SK-N-DZ (cell line): ENCODE measurements around the gene COL28A1.
"Not testable (repeated sequence)": the region's sequence is repeated elsewhere in the genome, so short reads cannot be mapped to it uniquely, and the experiment has no call there.

Source experiments
- DNase-seq: peaks from one replicate; pipeline ENCODE4 v3.0.0-alpha.2; 2015; ENCODE audit warnings: low spot score

Gene COL28A1

DNA sequence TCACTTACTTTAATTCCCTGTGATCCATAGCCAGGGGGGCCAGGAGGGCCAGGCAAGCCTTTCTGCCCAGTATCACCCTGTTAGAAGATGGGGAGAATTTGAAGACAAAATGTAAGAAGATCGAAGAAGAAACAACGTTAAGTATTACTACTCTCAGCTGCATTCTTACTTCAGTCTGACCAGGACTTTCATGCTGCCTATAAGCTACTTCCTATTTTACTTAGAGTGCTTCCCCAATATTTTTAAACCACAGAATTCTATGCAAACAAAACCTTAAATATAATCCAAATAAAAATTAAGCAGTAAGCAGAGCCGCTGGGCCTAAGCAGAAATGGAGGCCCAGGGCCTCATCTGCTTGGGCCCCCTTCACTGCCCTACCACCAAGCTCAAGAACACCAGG, 117.8 kb downstream of the COL28A1 start:
- no peak for DNase-seq

DNA sequence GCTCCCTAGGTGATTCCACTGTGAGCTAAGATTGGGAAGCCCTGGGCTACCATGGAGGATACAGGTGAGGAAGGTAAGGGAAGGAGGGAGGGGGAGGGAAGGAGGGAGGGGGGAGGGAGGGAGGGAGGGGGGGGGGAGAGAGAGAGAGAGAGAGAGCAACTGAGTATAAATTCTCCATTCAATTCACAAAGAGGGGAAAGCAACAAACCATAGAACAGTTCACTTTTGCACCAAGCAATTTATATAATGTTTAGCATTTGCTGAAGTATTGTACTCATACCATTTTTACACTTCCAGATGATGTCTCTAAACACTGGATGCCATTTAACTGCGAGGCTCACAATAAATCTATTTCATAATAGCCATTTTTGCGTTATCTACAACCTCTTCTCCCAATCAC, 118.3 kb downstream of the COL28A1 start:
- DNase-seq = no peak

DNA sequence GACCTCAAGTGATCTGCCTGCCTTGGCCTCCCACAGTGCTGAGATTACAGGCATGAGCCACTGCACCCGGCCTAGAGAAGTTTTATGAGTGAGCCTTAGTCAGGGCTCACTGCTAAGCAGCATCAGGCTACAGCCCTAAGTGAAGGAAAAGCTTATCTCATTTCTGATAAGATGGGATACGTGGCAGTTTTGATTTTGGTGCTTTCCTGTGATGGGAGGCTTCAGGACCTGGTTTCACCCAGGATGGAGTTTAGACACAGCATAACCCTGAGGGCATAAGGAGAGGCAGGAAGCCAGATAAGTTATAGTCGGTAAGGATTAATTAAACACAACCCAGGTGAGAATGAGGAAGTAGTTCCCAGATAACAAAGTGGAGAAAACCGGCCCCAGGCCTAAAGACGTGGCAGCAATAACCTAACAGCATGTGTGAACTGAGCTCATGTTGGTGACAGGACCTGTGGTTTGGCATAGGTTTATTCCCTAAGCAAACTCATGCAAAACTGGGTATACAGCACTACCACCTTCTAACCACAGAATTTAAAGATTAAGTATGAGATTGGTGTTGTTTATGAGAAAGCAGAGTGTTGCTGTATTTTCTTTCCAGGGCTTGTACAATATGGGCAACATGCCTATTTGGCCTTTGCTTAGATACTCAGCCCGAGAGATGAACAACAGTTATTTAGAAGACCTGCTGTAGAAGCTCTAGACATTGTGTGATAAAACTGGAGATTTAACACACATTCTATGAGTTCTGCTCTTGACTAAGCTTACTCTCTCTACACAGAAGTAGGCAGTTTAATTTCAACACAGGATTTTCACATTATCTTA, 119.4 kb downstream of the COL28A1 start:
- DNase-seq = no peak

DNA sequence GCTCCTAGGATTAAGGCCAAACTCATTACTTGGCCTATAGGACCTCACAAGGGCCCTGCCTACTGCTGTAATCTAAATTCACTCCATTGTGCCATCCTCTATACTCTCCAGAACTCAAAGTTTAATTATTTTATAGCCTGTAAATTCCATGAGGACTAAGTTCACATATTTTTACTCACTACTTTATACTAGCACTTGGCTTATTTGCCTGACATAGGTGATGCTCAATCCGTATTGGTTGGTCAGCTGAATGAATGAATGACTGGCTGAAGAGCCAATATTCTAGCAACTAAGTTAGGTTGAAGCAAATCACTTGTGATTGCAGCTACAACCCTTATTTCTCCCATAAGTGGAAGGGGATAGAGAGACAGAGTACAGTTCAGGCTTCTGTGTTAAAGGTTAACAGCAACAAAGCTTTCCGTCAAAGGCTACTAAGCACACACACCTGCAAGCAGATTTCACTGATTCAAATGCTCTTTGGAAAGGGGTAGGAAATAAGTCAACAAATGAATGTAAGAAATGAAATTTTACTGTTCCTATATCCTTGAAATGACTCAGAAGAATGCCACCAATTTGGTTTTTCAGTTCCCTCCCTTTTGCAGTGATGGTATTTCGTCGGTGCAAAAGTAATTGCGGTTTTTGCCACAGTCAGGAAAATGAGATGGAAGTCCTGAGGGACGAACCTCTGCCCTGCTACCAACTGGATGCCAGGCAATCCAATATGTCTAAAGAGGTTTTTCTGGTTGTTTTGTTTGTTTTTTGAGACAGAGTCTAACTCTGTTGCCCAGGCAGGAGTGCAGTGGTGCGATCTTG, 120.7 kb downstream of the COL28A1 start:
- no peak for DNase-seq

DNA sequence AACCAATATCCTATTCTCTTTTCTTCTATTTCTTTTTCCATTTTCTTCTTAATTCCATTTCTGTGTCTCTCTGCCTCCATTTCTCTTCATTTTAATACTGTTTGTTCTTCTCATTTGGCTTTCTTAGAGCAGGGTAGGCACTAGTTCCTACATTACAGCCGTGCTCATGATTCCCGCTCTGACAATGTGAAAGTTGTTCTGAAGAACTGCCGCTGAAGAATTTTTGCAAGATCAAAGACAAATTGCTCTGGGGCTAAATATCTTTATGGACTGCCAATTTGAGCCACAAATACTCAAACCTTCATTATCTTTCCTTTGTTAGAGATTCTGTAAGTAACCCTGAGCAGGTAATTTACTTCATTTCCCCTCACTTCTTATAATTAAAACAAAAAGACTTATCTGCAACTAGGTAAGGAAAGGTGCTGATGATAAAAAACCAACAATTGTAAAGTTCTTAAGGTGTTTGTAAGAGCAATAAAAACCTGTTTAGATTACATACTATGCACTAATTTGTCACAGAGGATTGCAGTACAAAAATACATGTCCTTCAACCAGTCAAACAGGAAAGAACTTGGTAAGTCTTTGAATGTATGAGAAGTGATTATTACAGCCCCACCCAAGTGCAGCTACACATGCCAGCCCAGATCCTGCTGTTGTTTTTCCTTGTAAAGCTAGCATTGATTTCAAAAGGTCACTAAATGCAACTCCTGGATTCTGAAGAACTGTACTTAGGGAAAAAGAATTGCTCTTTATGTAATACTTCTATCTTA, 127.5 kb downstream of the COL28A1 start:
- DNase-seq = no peak

DNA sequence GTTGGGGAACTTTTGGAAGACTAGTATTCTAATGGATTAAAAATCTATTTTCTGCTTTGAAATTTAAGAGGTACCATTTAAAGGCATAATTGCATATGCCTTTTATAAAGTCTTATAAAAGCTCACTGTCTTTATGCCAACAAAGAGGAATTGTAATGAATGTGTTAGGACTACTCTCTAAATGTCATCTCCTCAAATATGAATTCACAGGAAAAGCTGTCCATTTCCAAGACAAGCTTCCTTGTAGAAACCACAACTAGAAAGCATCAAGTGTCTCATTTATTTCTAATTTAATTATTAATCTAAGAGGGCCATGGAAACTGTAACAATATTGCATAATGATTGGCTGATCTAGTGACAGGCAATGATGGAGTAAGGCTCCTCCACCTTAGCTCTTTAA, 130.2 kb downstream of the COL28A1 start:
- DNase-seq = no peak

DNA sequence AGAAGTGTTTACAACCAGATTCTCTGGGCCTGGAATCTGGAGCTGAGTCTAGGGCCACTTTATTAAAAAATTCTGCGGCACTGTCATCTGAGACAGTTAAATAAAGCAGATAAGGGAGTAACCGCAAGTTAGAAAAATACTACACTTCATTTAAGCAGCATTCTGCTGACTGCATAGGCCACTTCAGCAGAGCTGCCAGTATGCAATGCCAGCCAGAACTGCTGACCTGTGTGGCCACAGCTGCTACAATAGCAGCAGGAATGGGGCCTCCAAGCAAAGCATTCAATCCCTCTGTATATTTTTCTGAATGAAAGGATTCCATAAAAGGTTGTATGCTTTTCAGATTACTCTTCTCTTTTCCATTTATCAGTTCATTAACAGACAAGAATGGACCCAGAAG, 136.0 kb downstream of the COL28A1 start:
- DNase-seq = no peak

DNA sequence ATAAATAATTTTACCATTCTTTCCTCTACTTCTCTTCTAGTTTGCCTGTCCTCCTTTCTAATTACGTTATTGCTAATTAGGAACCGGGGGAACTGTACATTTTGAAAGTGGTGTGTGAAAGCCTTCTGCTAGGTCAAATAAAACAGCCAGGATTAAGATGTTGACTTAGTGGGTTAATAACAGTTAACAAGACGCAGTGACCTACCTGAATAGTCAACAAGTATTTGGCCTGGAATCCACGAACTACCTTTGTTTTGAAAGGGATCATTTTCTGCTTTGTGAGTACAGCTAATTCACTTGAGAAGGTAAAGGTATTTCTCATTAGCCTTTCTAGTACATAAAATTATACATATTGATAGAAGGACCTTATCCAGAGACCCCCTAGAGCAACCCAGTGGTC, 139.9 kb downstream of the COL28A1 start:
- no peak for DNase-seq

DNA sequence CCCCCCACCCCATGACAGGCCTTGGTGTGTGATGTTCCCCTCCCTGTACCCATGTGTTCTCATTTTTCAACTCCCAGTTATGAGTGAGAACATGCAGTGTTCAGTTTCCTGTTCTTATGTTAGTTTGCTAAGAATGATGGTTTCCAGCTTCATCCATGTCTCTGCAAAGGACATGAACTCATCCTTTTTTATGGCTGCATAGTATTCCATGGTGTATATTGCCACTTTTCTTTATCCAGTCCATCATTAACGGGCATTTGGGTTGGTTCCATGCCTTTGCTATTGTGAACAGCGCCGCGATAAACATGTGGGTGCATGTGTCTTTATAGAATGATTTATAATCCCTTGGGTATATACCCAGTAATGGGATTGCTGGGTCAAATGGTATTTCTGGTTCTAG, 147.5 kb downstream of the COL28A1 start:
- not testable (repeated sequence) for DNase-seq

DNA sequence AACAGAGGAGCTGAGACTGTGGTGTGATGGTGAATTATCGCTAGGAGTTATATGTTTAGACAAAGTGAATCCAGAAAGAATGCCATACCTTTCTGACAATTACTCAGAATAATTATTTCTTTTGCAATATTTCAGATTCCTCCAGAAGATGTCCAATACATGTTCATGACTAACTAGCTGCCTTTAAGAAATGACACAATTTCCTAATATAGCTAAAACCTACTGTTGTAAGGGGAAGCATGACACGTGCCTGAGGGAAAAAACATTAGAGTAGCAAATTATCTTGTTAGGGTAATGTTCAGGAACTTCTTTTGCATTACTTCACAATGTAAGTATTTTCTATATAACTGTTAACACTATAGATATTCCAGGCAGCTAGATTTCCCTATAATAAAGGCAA, 150.3 kb downstream of the COL28A1 start:
- DNase-seq = no peak

DNA sequence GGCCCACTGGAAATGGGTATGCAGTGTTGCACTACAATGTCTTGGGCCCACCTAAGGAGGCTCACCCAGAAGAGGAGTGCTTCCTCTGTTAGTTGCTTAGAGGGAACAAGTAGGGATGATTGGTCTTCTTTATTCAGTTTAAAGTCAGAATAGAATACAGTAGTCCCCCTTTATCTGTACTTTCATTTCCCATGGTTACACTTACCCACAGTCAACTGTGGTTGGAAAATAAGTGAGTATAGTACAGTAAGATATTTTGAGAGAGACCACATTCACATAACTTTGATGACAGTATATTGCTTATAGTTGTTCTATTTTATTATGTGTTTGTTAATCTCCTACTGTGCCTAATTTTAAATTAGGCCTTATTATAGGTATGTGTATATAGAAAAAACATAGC, 151.4 kb downstream of the COL28A1 start:
- no peak for DNase-seq

DNA sequence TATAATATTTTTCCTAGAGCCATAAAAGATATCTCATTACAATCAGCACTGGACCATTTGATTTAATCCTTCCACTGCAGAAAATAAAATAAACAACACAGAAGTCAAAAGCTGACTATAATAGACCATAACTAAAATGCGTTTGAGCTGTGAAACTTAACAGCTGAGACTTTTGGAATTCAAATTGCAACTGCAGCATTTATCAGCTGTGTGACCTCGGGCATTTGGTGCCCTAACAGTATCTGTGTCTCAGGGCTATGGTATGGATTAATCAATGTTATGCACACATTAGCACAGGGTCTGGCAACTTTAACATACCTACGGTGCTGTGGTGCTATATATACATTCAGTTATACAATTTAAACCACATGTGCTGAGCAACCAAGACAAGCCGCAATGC, 160.1 kb downstream of the COL28A1 start:
- DNase-seq = no peak

DNA sequence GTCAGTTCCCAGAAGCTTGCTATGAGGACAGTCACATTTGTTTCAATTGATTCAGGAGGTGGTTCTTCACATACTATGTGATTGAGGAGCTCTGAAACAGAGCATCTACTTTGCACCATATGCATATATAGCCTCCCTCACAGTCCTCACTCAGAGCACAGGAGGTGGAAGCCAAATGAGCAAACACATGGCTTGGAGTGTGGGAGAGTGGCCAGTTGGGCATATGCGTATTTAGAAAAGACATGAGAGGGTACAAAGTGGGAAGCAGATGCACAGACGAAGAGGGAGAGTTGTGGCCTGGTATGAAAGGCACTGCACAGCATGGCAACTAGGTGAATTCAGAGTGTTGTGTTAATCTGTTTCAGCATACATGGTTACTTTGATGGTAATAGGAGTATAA, 165.6 kb downstream of the COL28A1 start:
- DNase-seq = no peak

DNA sequence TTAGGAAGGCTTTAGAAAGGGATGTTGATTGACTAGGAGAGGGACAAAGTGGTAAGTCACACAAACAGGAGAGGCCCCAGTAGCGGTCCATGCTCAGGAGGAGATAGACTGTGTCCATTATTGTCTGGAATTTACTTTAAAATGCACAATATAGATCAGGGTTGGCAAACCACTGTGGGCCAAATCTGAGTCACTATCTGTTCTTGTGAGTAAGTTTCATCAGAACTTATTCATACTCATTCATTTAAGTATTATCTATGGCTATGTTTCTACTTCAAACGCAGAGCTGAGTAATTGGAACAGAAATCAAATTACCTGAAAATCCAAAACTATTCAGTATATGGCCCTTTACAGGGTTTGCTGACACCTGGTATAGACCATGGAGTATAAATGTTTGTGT, 166.5 kb downstream of the COL28A1 start:
- no peak for DNase-seq

DNA sequence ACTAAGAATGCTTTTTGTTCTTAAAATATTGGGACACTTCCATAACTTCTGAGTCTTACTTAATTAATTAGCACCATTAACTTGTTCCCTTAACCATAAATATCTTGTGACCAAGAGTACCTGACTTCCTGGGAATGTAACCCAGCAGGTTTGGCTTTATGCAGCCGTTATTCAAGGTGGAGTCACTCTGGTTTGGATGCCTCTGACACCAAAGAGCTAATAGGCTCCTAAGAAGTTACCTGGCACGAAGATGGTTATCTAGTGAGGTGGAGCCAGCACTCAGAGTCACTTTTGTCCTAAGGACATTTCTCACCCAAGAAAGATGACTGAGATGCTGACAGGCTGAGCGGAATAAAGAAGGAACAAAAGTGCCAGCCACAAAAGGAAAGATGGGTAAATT, 181.0 kb downstream of the COL28A1 start:
- no peak for DNase-seq

DNA sequence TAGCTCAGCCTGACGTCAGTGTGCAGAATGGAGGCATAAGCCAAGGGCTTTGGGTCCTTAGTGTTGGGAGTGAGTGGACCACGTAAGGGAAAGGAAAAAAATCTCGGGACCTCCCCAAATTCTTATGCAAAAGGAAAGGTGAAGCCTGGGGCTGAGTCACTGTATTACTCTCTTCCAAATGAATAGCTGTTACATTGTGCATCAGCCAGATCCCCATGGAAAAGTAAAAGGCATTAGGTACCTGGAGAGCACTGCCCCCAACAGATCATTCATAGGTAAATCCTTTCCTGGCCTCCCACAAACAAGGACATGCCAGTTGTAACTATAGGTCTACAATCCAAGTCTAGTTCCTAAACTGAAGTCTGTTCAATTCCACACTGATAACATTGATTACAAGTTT, 182.8 kb downstream of the COL28A1 start:
- no peak for DNase-seq

DNA sequence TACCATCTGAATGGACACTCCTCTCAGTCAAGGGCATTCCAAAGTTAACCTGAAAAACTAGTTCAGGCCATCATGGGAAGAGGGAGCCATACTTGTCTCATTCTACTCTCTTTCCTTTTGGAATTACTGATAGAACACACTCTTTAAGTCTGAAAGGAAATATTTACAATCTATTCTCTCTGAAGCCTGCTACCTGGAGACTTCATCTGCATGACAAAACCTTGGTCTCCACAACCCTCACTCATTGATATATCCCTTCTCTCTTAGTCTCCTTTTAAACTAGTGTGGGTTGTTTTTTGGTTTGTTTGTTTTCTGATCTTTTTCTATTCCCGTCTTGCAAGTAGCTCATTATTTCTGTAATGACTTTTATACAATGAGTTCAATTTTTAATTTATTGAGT, 183.8 kb downstream of the COL28A1 start:
- DNase-seq = no peak

DNA sequence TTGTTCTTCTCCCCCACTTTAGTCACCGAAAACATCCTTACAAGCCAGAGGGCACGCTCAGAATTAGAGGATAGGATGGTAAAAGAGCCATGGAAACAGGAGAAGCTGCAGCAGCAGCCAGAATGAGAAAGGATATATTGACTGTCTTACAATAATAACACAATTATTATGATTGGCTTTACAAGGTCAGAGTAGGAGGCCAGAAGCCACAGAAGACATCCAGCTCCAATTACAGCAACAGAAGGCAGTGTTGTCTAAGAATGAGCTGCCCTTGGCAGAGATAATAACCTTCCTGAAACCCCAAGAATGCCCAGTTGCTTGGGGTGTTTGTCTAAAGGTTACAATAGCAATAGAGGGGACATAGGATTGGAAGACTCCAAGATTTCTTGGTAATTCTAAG, 184.5 kb downstream of the COL28A1 start:
- DNase-seq = no peak

DNA sequence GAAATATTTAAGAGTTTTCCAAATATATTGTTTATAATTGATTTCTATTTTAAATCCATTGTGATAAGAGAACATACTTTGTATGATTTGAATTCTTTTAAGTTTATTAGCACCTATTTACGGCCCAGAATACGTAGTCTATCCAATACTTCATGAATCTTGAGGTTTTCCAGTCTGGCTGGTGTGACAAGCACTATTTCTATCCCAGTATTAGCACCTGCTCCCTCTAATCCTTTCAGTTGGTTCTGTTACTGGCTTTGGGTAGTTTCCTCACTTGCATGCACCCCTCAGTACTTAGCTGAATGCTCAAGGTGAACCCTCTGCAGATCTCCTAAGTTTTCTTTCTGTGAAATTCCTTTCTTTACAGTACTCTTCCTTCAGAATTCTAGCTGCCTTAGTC, 186.5 kb downstream of the COL28A1 start:
- DNase-seq = no peak

DNA sequence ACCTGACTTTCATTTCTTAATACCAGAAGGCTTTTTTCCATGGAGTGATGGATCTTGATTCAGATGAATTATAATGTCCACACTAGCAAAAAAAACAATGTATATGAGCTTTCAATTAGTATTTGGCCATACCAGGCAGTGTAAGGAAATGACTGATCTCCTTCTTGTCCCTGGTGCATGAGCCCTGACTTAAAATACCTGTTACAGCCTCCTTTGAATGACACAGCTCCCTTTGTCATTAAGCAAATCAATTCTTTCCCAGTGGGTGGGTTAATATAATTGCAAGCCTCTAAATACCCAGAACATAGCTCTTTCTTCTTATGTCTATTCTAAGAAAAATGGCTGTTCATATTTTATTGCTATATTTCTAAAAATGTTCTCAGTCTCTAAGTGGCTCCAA, 188.6 kb downstream of the COL28A1 start:
- no peak for DNase-seq

DNA sequence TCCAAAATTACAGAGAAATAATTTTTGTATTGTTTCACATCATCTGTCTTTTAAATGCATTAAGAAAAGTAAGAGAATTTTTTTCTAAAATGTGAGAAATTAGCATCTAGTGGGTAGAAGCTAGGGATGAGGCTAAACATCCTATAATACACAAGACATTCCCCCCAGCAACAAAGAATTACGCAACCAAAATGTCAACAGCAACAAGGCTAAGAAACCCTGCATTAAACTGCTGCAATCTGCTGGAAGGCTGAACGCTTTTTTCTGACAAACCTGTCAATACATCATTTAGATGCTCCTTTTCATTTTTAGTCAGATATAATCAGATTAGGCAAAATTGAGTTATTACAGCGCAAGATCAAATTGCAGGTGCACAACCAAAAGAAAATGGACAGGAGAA, 191.1 kb downstream of the COL28A1 start:
- peak; percentile 34 for DNase-seq

DNA sequence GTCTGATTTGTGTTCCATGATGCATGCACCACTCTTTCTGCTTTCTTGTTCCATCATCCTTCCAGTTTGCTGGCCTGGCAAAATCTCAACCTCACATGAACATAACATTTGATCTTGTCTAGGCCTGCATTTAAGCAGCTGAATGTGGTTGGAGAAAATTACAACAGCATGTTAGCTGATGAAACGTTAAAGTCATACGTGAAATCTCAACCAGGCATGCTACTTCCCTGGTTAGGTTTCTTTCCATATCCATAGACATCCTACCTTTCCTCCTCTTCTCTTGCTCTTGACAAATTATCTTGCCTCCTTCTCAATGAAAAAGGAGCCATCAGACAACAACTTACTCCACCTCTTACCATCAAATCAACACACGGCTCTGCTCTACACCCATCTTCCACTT, 199.8 kb downstream of the COL28A1 start:
- no peak for DNase-seq
